HCT116 (cell line): ENCODE measurements around the gene MOSPD3. TPM values are rescaled to one million over a fixed set of nuclear protein-coding genes. Genes with fewer than 3 reads are reported as not detected.

Experiments used
- ATAC-seq: fragments of 200-7000 bp; cut with Tn5 transposase; 2 replicates; pipeline ENCODE4 v1.9.1; 2020; ENCODE audit warnings: mild to moderate bottlenecking, moderate library complexity
- BruUV-seq: library from RNA; stranded (reverse); fragments of 400-500 nt; replicated peaks from 2 replicates; lab custom pipeline; 2021; lab: Mats Ljungman, UMichigan
- CTCF ChIA-PET: fragments of 300-600 bp; sonication (Branson Sonifier 250); formaldehyde crosslinking; loops from one replicate; lab custom pipeline; 2021; ENCODE audit warnings: antibody characterized with exemption; lab: Charles Lee
- POLR2A ChIA-PET: fragments of 300-600, 350-600 bp; sonication (Branson Sonifier 250); formaldehyde crosslinking; loops from one replicate; lab custom pipeline; 2021; ENCODE audit warnings: antibody characterized with exemption; lab: Charles Lee
- RAD21 ChIA-PET, 2 experiments: fragments of 300-600 bp; sonication (Branson Sonifier 250); formaldehyde crosslinking; loops; one replicate each; lab custom pipeline; 2023; ENCODE audit warnings: low total read pairs in 2 of 2; ENCODE audit not compliant: uncharacterized antibody in 2 of 2, unreplicated experiment in 2 of 2, low non-redundant PET in 1 of 2; lab: Charles Lee
- DNase-seq: peaks from one replicate; pipeline ENCODE4 v3.0.0-alpha.2; 2010; ENCODE audit warnings: low read depth, low spot score
- H2AFZ ChIP-seq: fragments of 200-600 bp; shearing (Covaris generic), sonication (generic); 2 replicates; pipeline ENCODE4 v1.6.1; 2017; ENCODE audit warnings: low read depth, mixed run types, mixed read lengths, antibody characterized with exemption, low read length; ENCODE audit not compliant: poor library complexity, severe bottlenecking
- H3K27ac ChIP-seq: 2 replicates; pipeline ENCODE4 v1.5.1; 2012; ENCODE audit warnings: low read depth, low read length
- H3K27me3 ChIP-seq: fragments of 200-600 bp; sonication (generic); 2 replicates; pipeline ENCODE4 v1.6.1; 2016; ENCODE audit warnings: mixed run types, low read length, mixed read lengths; ENCODE audit not compliant: insufficient read depth
- H3K36me3 ChIP-seq, 2 experiments: fragments of 200-500 bp in 1 of 2; fragments of 200-600 bp in 1 of 2; sonication (Bioruptor generic) in 1 of 2; sonication (generic) in 1 of 2; 2 replicates each; pipeline versions ENCODE4 v1.5.1 to v1.6.1; 2014 to 2016; ENCODE audit warnings: low read length in 2 of 2, inconsistent platforms in 1 of 2, mixed read lengths in 1 of 2, mixed run types in 1 of 2; ENCODE audit not compliant: insufficient read depth in 2 of 2, control insufficient read depth in 1 of 2
- H3K4me1 ChIP-seq, 2 experiments: fragments of 200-600 bp in 1 of 2; sonication (generic) in 1 of 2; 2 replicates each; pipeline versions ENCODE4 v1.5.1 to v1.6.1; 2012 to 2017; ENCODE audit warnings: low read length in 2 of 2, inconsistent platforms in 1 of 2, mild to moderate bottlenecking in 1 of 2, mixed read lengths in 1 of 2, mixed run types in 1 of 2, moderate library complexity in 1 of 2; ENCODE audit not compliant: insufficient read depth in 2 of 2, control insufficient read depth in 1 of 2
- H3K4me2 ChIP-seq: fragments of 200-600 bp; sonication (generic); 2 replicates; pipeline ENCODE4 v1.6.1; 2017; ENCODE audit warnings: mixed run types, low read length, mixed read lengths
- H3K4me3 ChIP-seq, 2 experiments: fragments of 200-600 bp in 1 of 2; sonication (generic) in 1 of 2; replicated peaks in 1 of 2; 2 replicates each; pipeline ENCODE4 v1.5.1; 2011 to 2016; ENCODE audit warnings: low read length in 2 of 2, control low read depth in 1 of 2, low read depth in 1 of 2, mild to moderate bottlenecking in 1 of 2, mixed read lengths in 1 of 2, mixed run types in 1 of 2
- H3K79me2 ChIP-seq: fragments of 200-600 bp; sonication (generic); 2 replicates; pipeline ENCODE4 v1.6.1; 2017; ENCODE audit warnings: mild to moderate bottlenecking, mixed run types, low read length, moderate library complexity, mixed read lengths; ENCODE audit not compliant: insufficient read depth
- H3K9ac ChIP-seq: fragments of 200-600 bp; sonication (generic); 2 replicates; pipeline ENCODE4 v1.6.1; 2016; ENCODE audit warnings: low read length, mixed read lengths
- H3K9me2 ChIP-seq: fragments of 200-600 bp; sonication (generic), shearing (Covaris generic); 2 replicates; pipeline ENCODE4 v1.6.1; 2017; ENCODE audit warnings: mixed run types, mild to moderate bottlenecking, moderate library complexity; ENCODE audit not compliant: insufficient read depth
- H3K9me3 ChIP-seq, 2 experiments: fragments of 200-500 bp in 1 of 2; fragments of 200-600 bp in 1 of 2; sonication (Bioruptor generic) in 1 of 2; sonication (generic) in 1 of 2; 2 replicates each; pipeline ENCODE4 v1.6.1; 2014 to 2017; ENCODE audit warnings: low read length in 2 of 2, mixed read lengths in 2 of 2, inconsistent platforms in 1 of 2, low read depth in 1 of 2, mild to moderate bottlenecking in 1 of 2, mixed run types in 1 of 2, moderate library complexity in 1 of 2; ENCODE audit not compliant: control insufficient read depth in 1 of 2, insufficient read depth in 1 of 2
- H4K20me1 ChIP-seq: fragments of 200-600 bp; sonication (generic), shearing (Covaris generic); 2 replicates; pipeline ENCODE4 v1.6.1; 2017; ENCODE audit warnings: mixed run types, mild to moderate bottlenecking, moderate library complexity; ENCODE audit not compliant: insufficient read depth
- CBX3 ChIP-seq: IDR thresholded peaks from 2 replicates; pipeline ENCODE4 v1.6.1; 2012; ENCODE audit warnings: low read depth
- CEBPB ChIP-seq: IDR thresholded peaks from 2 replicates; pipeline ENCODE4 v1.6.1; 2012; ENCODE audit warnings: low read depth
- EZH2phosphoT487 ChIP-seq: fragments of 200-600 bp; IDR thresholded peaks from 2 replicates; pipeline ENCODE4 v1.6.1; 2018; ENCODE audit warnings: antibody characterized with exemption, borderline replicate concordance
- FOSL1 ChIP-seq: IDR thresholded peaks from 2 replicates; pipeline ENCODE4 v1.6.1; 2012; ENCODE audit warnings: low read depth
- POLR2A ChIP-seq: IDR thresholded peaks from 2 replicates; pipeline ENCODE4 v1.7.0; 2011; ENCODE audit warnings: borderline replicate concordance; ENCODE audit not compliant: insufficient read depth, insufficient read length; ENCODE audit errors: extremely low read depth
- RAD21 ChIP-seq: IDR thresholded peaks from 2 replicates; pipeline ENCODE4 v1.6.1; 2012; ENCODE audit warnings: low read depth, mild to moderate bottlenecking
- SIN3A ChIP-seq: IDR thresholded peaks from 2 replicates; pipeline ENCODE4 v1.6.1; 2012; ENCODE audit warnings: low read depth
- SP1 ChIP-seq: IDR thresholded peaks from 2 replicates; pipeline ENCODE4 v1.6.1; 2012; ENCODE audit warnings: low read depth
- SRF ChIP-seq: IDR thresholded peaks from 2 replicates; pipeline ENCODE4 v1.6.1; 2012; ENCODE audit warnings: low read depth
- ZNF274 ChIP-seq: fragments of 200-500 bp; sonication (Bioruptor generic); IDR thresholded peaks from 2 replicates; pipeline ENCODE4 v1.6.1; 2014; ENCODE audit warnings: mild to moderate bottlenecking, low read depth, low read length, inconsistent platforms
- intact Hi-C: fragments of 100-400 bp; cut with micrococcal nuclease; formaldehyde crosslinking; loops from 2 replicates; pipeline ENCODE4 v1.10.0; 2022
- total RNA-seq: library from RNA; stranded (reverse); gene quantifications from one replicate; pipeline ENCODE4 v1.2.1, GENCODE V29; 2021; ENCODE audit not compliant: unreplicated experiment
- TF ChIP-seq, protein P1 (sequence below): IDR thresholded peaks from 2 replicates; pipeline ENCODE4 v1.6.1; 2012

Gene MOSPD3
- total RNA-seq, 1 experiment from 2014 or later = 32.8 TPM

GRCh38 chr7:100570954-100571828, 41.1 kb upstream of the MOSPD3 start:
- Histone ChIP-seq H4K20me1 (no peaks in the 10 kb centered on the region), H3K9ac (no peak overlapping the region), H3K27me3 (no peaks in the 10 kb centered on the region), H3K9me3 (no peaks in the 10 kb centered on the region), H3K36me3 (peaks cover 0 to 2% of the 10 kb centered on the region in 2 experiments; a peak in 1 of 4 replicates), H3K4me2 (peak overlapping the region; percentile 40; the same call in 1 of the 2 replicates), H3K27ac (peak overlapping the region; percentile 10; the same call in 1 of the 2 replicates), H3K4me1 (peaks cover 17 to 49% of the 10 kb centered on the region in 2 experiments), H3K79me2 (no peaks in the 10 kb centered on the region), H2AFZ (no peak overlapping the region), H3K4me3 (no peak overlapping the region), H3K9me2 (no peaks in the 10 kb centered on the region)
- RAD21 ChIA-PET = no interaction called here
- TF ChIP-seq CEBPB (no peak), CBX3 (no peak), FOSL1 (no peak), SIN3A (no peak), RAD21 (no peak), ZNF274 (no peak), POLR2A (no peak), SP1 (no peak), SRF (no peak), EZH2phosphoT487 (no peak)
- TF ChIP-seq, protein P1, sequence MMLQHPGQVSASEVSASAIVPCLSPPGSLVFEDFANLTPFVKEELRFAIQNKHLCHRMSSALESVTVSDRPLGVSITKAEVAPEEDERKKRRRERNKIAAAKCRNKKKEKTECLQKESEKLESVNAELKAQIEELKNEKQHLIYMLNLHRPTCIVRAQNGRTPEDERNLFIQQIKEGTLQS = no peak
- ATAC-seq (0 out of 2 replicates have a peak, but pooled peaks have one; percentile 16), DNase-seq (no peak)
- POLR2A ChIA-PET = interaction anchor here (0.7 to 1.6 kb wide), 2 partner anchors 15 to 140 kb away, joined by 3 to 7 read pairs; partner anchors contain the start of genes FBXO24 and LRCH4
- intact Hi-C loops = no loop called here
- CTCF ChIA-PET = interaction anchor here (1.2 kb wide), 1 partner anchor 15 kb away, joined by 5 read pairs; the partner anchor contains the start of genes FBXO24 and LRCH4
- no TSS peak for BruUV-seq
